Gastroesophageal sphincter (tissue), 4 donors: ENCODE measurements around the gene SCN7A. TPM values are rescaled to one million over a fixed set of nuclear protein-coding genes. Genes with fewer than 3 reads are reported as not detected.

Experiments used
- ATAC-seq: fragments of 150-250 bp; one replicate; pipeline ENCODE4 v1.9.1; 2016; ENCODE audit warnings: mild to moderate bottlenecking, moderate library complexity
- H3K27ac ChIP-seq, 4 donors: fragments of 200-600 bp; sonication (generic) in 3 of 4; 1 replicate in 3 of 4; 2 replicates in 1 of 4; pipeline ENCODE4 v1.5.1; 2016 to 2019
- H3K27me3 ChIP-seq: fragments of 200-600 bp; sonication (generic); one replicate; pipeline ENCODE4 v1.5.1; 2019
- H3K36me3 ChIP-seq, 2 donors: fragments of 200-600 bp; sonication (generic); one replicate each; pipeline ENCODE4 v1.5.1; 2019; ENCODE audit warnings: control low read depth in 1 of 2
- H3K4me1 ChIP-seq, 3 donors: fragments of 200-600 bp; sonication (generic); 1 replicate in 2 of 3; 2 replicates in 1 of 3; pipeline ENCODE4 v1.5.1; 2016 to 2019; ENCODE audit warnings: control low read depth in 2 of 3
- H3K4me3 ChIP-seq, 2 donors: fragments of 200-600 bp; sonication (generic); one replicate each; pipeline ENCODE4 v1.5.1; 2019; ENCODE audit warnings: mild to moderate bottlenecking in 1 of 2, moderate library complexity in 1 of 2
- H3K9me3 ChIP-seq, 3 donors: fragments of 200-600 bp; sonication (generic); one replicate each; pipeline ENCODE4 v1.5.1; 2017 to 2019; ENCODE audit warnings: control low read depth in 2 of 3
- CTCF ChIP-seq, 4 experiments: fragments of 200-600 bp in 2 of 4; fragments of 450-650 bp in 2 of 4; sonication (generic) in 1 of 4; IDR thresholded peaks; one replicate each; pipeline ENCODE4 v1.5.1; 2017 to 2019; ENCODE audit warnings: antibody characterized with exemption in 4 of 4, mild to moderate bottlenecking in 2 of 4, moderate library complexity in 2 of 4
- EP300 ChIP-seq: sonication (generic); formaldehyde crosslinking; IDR thresholded peaks from one replicate; pipeline ENCODE4 v1.6.1; 2017; ENCODE audit warnings: antibody characterized with exemption, mild to moderate bottlenecking
- POLR2A ChIP-seq, 2 donors: fragments of 450-650 bp; IDR thresholded peaks; one replicate each; pipeline ENCODE4 v1.6.1; 2017; ENCODE audit warnings: antibody characterized with exemption in 2 of 2, mild to moderate bottlenecking in 2 of 2, moderate library complexity in 1 of 2
- POLR2AphosphoS5 ChIP-seq: sonication (generic); formaldehyde crosslinking; IDR thresholded peaks from one replicate; pipeline ENCODE4 v1.6.1; 2017; ENCODE audit warnings: antibody characterized with exemption
- WGBS, 2 donors: methylation state at CpG; one replicate each; pipeline ENCODE4 v1.1.5; 2018; ENCODE audit warnings: low coverage in 1 of 2; 5-methylcytosine and 5-hydroxymethylcytosine counted together
- total RNA-seq, 4 donors: library from RNA; depleted of rRNA; stranded (reverse); fragments of >200 nt; gene quantifications; one replicate each; pipeline ENCODE4 v1.1.0, GENCODE V29; 2016

SCN7A gene
- total RNA-seq, 4 donors from 2014 or later: 67.4 to 92.5 (median 72.4) TPM

GRCh38 chr2:166365803-166366420, 128.1 kb downstream of the SCN7A start:
- Histone ChIP-seq H3K27me3 (peaks cover 6% of the 10 kb centered on the region), H3K4me3 (no peak overlapping the region), H3K9me3 (no peaks in the 10 kb centered on the region), H3K4me1 (no peaks in the 10 kb centered on the region), H3K36me3 (no peaks in the 10 kb centered on the region), H3K27ac (no peak overlapping the region)
- no peak for ATAC-seq
- TF ChIP-seq POLR2A (IDR thresholded peaks at IDR 0.05) (no peak), POLR2AphosphoS5 (no peak), EP300 (no peak), CTCF (IDR thresholded peaks at IDR 0.05) (no peak)
- 84 to 94% methylated on average over 5 to 6 of the region's 6 CpGs for WGBS, 2 donors

- ATAC-seq: no peak
- Histone ChIP-seq H3K27ac (no peak overlapping the region), H3K27me3 (peaks cover 6% of the 10 kb centered on the region), H3K36me3 (no peaks in the 10 kb centered on the region), H3K4me3 (no peak overlapping the region), H3K9me3 (no peaks in the 10 kb centered on the region), H3K4me1 (no peaks in the 10 kb centered on the region)
- WGBS, 2 donors: 93 to 95% methylated on average over 3 of the region's 3 CpGs
- no peak for TF ChIP-seq POLR2A (IDR thresholded peaks at IDR 0.05)
- no peak for TF ChIP-seq CTCF (IDR thresholded peaks at IDR 0.05)
- TF ChIP-seq EP300: no peak
- no peak for TF ChIP-seq POLR2AphosphoS5
Measured at GRCh38 chr2:166365239-166365638, 128.8 kb downstream of the SCN7A start.

- no peak overlapping the region for H3K27ac ChIP-seq
- H3K27me3 ChIP-seq: peaks cover 4% of the 10 kb centered on the region
- WGBS, 2 donors: 84% methylated on average over 9 of the region's 9 CpGs
- ATAC-seq: no peak
- no peaks in the 10 kb centered on the region for H3K9me3 ChIP-seq
- H3K4me1 ChIP-seq: no peaks in the 10 kb centered on the region
- no peaks in the 10 kb centered on the region for H3K36me3 ChIP-seq
- no peak overlapping the region for H3K4me3 ChIP-seq
- TF ChIP-seq EP300: no peak
Measured at GRCh38 chr2:166364476-166365161, 129.4 kb downstream of the SCN7A start.

GRCh38 chr2:166361351-166362153, 132.5 kb downstream of the SCN7A start:
- no peaks in the 10 kb centered on the region for H3K9me3 ChIP-seq
- 56 to 60% methylated on average over 3 of the region's 3 CpGs for WGBS, 2 donors
- TF ChIP-seq POLR2AphosphoS5 (no peak), CTCF (IDR thresholded peaks at IDR 0.05) (peak in 3 of 4 experiments; percentile 19 to 32 (median 27)), EP300 (no peak)
- no peak for ATAC-seq
- no peaks in the 10 kb centered on the region for H3K4me1 ChIP-seq
- no peak overlapping the region for H3K27ac ChIP-seq
- no peaks in the 10 kb centered on the region for H3K36me3 ChIP-seq
- no peaks in the 10 kb centered on the region for H3K27me3 ChIP-seq
- H3K4me3 ChIP-seq: no peak overlapping the region

GRCh38 chr2:166360906-166361305, 133.1 kb downstream of the SCN7A start:
- WGBS, 2 donors: 55 to 72% methylated on average over 2 of the region's 2 CpGs
- Histone ChIP-seq H3K4me1 (no peaks in the 10 kb centered on the region), H3K4me3 (no peak overlapping the region), H3K27ac (no peak overlapping the region), H3K9me3 (no peaks in the 10 kb centered on the region), H3K36me3 (no peaks in the 10 kb centered on the region), H3K27me3 (no peaks in the 10 kb centered on the region)
- TF ChIP-seq POLR2AphosphoS5 (no peak), CTCF (IDR thresholded peaks at IDR 0.05) (no peak), EP300 (no peak), POLR2A (IDR thresholded peaks at IDR 0.05) (no peak)
- no peak for ATAC-seq
